Muscle of leg (tissue), 11 donors: Measurements from ENCODE around the gene ASTN2. TPM values are rescaled to one million over a fixed set of nuclear protein-coding genes. Genes with fewer than 3 reads are reported as not detected.

Experiments used
- DNase-seq: peaks from one replicate; pipeline ENCODE4 v3.0.0; 2013
- H3K27ac ChIP-seq: one replicate; pipeline ENCODE4 v1.5.1; 2013; ENCODE audit warnings: mild to moderate bottlenecking, low read length, control low read depth
- H3K27me3 ChIP-seq: one replicate; pipeline ENCODE4 v1.6.1; 2013; ENCODE audit warnings: low read length; ENCODE audit not compliant: control insufficient read depth, insufficient read depth
- H3K36me3 ChIP-seq: one replicate; pipeline ENCODE4 v1.6.1; 2013; ENCODE audit warnings: low read length; ENCODE audit not compliant: control insufficient read depth, insufficient read depth
- H3K4me1 ChIP-seq: one replicate; pipeline ENCODE4 v1.6.1; 2013; ENCODE audit warnings: low read length; ENCODE audit not compliant: control insufficient read depth, insufficient read depth
- H3K4me3 ChIP-seq: one replicate; pipeline ENCODE4 v1.5.1; 2013; ENCODE audit warnings: low read length, control low read depth
- H3K9me3 ChIP-seq: replicated peaks from 2 replicates; pipeline ENCODE4 v1.6.1; 2013; ENCODE audit warnings: low read depth, low read length; ENCODE audit not compliant: control insufficient read depth
- WGBS: methylation state at CpG from one replicate; pipeline ENCODE4 v1.1.5; 2013; ENCODE audit warnings: missing lambda C conversion rate; ENCODE audit not compliant: insufficient coverage; 5-methylcytosine and 5-hydroxymethylcytosine counted together
- polyA plus RNA-seq, 8 donors: library from polyadenylated mRNA; unstranded; fragments of 120-200 nt; gene quantifications; one replicate each; pipeline versions ENCODE4 v1.2.1 to v1.2.3, GENCODE V29; 2013; ENCODE audit warnings: inconsistent platforms in 1 of 8, low replicate concordance in 1 of 8; ENCODE audit not compliant: insufficient read length in 8 of 8, insufficient read depth in 1 of 8
- total RNA-seq: library from RNA; stranded (reverse); fragments of 120-200 nt; gene quantifications from one replicate; pipeline ENCODE4 v1.2.4, GENCODE V29; 2013

Gene ASTN2
- total and polyA plus RNA-seq, 9 donors, result 2.7 to 10.9 (median 4.4) TPM

DNA sequence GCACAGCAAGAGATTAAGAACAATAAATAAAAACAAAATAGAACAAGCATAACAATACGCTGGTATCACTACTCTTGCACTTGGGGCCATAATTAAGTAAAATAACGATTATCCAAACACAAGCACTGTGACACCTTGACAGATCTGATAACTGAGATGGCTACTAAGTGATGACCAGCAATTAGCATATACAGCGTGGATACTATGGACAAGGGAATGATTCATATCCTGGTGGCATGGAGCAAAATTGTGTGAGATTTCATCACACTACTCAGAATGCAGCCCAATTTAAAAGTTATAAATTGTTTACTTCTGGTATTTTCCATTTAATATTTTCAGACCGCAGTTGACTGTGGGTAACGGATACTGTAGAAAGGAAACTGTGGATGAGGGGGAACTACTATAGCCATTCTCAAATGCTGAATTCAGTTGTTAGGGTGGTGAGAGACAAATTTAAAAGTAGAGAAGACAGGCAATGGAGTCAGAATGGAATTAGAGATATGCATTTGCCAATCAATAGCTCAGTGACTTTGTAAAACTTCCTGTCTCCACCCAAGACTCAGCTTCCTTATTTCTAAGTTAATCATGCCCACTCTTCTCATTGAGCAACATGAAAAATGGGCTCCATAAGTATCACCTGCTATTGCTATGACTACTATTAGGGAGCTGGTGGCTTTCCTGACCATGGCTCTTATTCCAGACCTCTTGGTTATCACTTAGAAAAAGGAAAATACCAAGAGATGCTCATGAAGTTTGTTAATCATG lies 427.0 kb downstream of the ASTN2 start:
- Histone ChIP-seq H3K27ac (no peak overlapping the region), H3K27me3 (no peaks in the 10 kb centered on the region), H3K4me3 (no peak overlapping the region), H3K4me1 (no peaks in the 10 kb centered on the region), H3K36me3 (no peaks in the 10 kb centered on the region), H3K9me3 (no peaks in the 10 kb centered on the region)
- DNase-seq, result no peak
- WGBS, result no CpG with 5 or more reads among the region's 5 CpGs

DNA sequence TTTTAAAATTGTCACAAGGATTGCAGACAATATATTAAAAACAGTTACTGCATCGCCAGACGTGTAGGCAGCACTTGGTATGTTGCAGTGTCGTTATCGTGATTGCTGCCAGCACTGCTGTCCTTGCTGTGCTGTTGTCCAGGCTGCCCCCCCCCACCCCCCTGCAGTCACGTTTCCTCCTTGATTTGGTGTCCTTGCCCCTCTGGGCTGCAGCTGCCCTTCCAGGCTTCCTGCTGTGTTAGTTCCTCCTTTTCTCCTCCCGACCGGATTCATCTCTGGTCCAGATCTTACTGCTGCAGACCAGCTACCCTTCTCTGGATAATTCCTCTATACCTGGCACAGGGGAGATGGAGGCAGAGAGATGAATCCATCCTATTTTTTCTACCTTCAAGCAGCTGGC lies 428.8 kb downstream of the ASTN2 start:
- Histone ChIP-seq H3K27me3 (no peaks in the 10 kb centered on the region), H3K9me3 (no peaks in the 10 kb centered on the region), H3K4me1 (no peaks in the 10 kb centered on the region), H3K4me3 (no peak overlapping the region), H3K36me3 (no peaks in the 10 kb centered on the region), H3K27ac (no peak overlapping the region)
- peak; percentile 9 for DNase-seq
- 50% methylated on average over 4 of the region's 7 CpGs for WGBS

DNA sequence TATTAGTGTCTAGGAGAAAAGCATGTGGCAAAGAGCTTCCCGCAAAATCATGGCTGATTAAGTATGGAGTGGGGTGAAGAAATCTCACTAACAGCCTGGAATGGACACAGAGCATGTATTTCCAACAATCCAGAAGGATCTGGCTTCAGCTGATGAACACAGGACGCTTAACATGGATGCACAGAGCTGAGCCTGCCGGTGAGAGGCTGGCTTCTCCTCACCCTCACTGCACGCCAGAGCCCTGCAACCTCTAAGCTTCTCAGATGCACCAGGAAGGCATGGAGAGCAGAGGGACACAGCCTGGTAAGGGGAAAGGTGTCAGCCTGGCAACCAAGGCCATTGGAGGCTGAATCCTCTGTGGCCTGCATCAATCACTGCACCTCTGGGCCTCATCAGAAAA lies 429.3 kb downstream of the ASTN2 start:
- H3K27me3 ChIP-seq, result no peaks in the 10 kb centered on the region
- 100% methylated on average over 1 of the region's 4 CpGs for WGBS
- no peak for DNase-seq

DNA sequence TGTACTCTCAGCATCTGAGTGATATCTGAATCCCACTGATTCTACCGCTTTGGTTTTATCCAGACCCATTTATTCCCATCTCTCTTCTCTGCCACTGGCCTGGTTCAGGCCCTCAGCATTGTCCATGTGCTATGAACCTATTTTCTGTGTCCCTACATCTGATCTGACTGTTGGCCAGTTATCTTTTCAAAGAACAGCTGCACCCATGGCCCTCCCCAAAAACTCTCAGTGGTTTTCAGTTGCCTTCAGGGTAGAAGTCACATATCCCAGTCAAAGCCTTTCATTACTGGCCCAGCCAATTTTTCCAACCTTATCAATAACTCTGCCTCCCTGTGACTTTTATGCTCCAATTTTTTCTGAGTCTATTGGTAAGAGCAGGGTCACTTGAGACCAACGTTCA lies 430.7 kb downstream of the ASTN2 start:
- 85% methylated on average over 1 of the region's 2 CpGs for WGBS

More for the DNA sequence above, 429.3 kb downstream of the ASTN2 start:
- Histone ChIP-seq H3K4me3 (no peak overlapping the region), H3K36me3 (no peaks in the 10 kb centered on the region), H3K9me3 (no peaks in the 10 kb centered on the region), H3K4me1 (no peaks in the 10 kb centered on the region), H3K27ac (no peak overlapping the region)

DNA sequence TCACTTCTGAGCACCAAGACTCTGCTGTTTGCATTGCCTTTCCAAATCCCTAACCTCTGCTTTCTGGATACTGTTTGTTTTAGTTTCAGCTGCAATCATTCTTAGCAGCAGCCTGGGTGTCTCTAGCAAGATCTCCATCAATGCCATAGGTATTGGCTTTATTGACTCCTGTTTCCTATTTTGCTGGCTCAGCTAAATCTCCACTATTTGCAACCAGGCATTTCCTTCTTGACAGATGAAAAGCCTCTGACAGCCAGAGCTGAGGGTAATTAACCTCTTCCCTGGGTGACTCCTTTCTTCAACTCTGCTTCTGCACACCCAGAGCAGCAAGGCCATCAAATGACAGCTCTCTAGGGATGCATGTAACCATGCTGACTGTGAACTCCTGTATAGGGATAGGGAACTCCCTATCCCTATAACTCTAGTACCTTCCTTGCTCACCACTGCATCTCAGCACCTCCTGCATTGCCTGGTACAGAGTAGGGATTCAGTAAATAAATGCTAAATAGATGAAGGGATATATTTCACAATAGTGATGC lies 434.2 kb downstream of the ASTN2 start:
- no peaks in the 10 kb centered on the region for H3K27me3 ChIP-seq
- H3K9me3 ChIP-seq, result no peaks in the 10 kb centered on the region
- DNase-seq, result no peak
- no peak overlapping the region for H3K4me3 ChIP-seq
- no peaks in the 10 kb centered on the region for H3K4me1 ChIP-seq
- H3K36me3 ChIP-seq, result no peaks in the 10 kb centered on the region
- H3K27ac ChIP-seq, result no peak overlapping the region

More for the DNA sequence above, 430.7 kb downstream of the ASTN2 start:
- DNase-seq, result no peak
- H3K4me1 ChIP-seq, result no peaks in the 10 kb centered on the region
- no peaks in the 10 kb centered on the region for H3K27me3 ChIP-seq
- H3K4me3 ChIP-seq, result no peak overlapping the region
- no peaks in the 10 kb centered on the region for H3K9me3 ChIP-seq
- H3K36me3 ChIP-seq, result no peaks in the 10 kb centered on the region
- no peak overlapping the region for H3K27ac ChIP-seq

DNA sequence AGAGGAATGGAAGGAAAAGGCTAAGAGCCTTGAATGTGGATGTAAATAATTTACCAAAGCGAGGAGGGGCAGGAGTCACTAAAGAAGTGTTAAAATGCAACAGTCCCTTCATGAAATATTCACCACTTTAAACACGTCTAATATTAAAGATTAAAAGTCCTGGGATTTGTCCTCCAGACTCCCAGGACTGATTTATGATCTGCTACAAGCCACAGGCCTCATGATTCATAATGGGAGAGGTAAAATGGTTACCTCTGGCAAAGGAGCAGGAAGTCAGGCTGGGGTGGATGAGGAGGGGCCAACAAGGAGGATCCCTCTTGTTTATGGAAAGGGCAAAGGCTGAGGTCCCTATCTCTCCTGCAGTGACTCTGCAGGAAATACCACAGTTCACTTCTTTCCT lies 435.4 kb downstream of the ASTN2 start:
- H3K27ac ChIP-seq, result no peak overlapping the region
- no peaks in the 10 kb centered on the region for H3K9me3 ChIP-seq
- H3K4me3 ChIP-seq, result no peak overlapping the region
- DNase-seq, result no peak
- H3K27me3 ChIP-seq, result no peaks in the 10 kb centered on the region
- no peaks in the 10 kb centered on the region for H3K4me1 ChIP-seq
- H3K36me3 ChIP-seq, result no peaks in the 10 kb centered on the region
- no CpG with 5 or more reads among the region's 2 CpGs for WGBS

DNA sequence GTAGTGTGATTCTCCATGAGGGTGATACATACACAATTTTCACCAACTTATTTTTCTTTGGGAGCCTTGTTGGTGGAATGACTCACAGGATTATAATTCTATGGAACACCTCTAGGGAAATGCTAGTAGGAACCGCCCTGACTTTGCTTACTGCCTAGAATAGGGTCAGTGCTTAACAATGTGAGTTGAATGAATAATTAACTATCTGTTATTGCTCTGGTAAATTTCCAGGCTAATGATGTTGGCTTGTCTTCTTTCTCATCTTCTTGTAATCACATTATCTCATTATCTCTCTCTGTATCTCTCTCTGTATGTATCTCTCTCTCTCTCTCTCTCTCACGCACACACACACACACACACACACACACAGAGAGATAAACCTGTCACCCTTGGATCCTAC lies 436.7 kb downstream of the ASTN2 start:
- no CpG with 5 or more reads among the region's 2 CpGs for WGBS
- Histone ChIP-seq H3K9me3 (no peaks in the 10 kb centered on the region), H3K4me1 (no peaks in the 10 kb centered on the region), H3K27me3 (no peaks in the 10 kb centered on the region), H3K4me3 (no peak overlapping the region), H3K36me3 (no peaks in the 10 kb centered on the region), H3K27ac (no peak overlapping the region)
- DNase-seq, result no peak

DNA sequence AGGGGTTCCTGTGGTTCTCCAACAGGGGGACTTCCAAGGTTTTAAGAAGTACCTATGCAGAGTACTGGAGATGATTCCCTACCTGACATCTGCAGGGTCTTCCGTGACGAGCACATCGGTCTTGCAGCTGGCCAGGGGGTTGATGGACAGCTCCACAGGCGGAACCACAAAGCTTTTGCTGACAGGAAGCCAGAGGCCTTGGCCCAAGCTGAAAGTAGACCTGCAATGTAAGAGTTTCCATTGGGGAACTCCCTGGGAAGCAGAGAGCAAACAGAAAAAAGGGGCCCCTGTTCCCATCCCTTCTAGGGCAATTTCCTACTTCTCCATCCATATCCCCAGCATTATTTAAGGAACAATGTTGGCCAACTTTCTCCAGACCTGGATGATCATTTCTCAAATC lies 439.7 kb downstream of the ASTN2 start:
- no peaks in the 10 kb centered on the region for H3K9me3 ChIP-seq
- H3K27ac ChIP-seq, result no peak overlapping the region
- H3K36me3 ChIP-seq, result no peaks in the 10 kb centered on the region
- H3K4me1 ChIP-seq, result no peaks in the 10 kb centered on the region
- 54% methylated on average over 4 of the region's 4 CpGs for WGBS
- DNase-seq, result peak; percentile 11
- H3K27me3 ChIP-seq, result no peaks in the 10 kb centered on the region
- H3K4me3 ChIP-seq, result no peak overlapping the region

DNA sequence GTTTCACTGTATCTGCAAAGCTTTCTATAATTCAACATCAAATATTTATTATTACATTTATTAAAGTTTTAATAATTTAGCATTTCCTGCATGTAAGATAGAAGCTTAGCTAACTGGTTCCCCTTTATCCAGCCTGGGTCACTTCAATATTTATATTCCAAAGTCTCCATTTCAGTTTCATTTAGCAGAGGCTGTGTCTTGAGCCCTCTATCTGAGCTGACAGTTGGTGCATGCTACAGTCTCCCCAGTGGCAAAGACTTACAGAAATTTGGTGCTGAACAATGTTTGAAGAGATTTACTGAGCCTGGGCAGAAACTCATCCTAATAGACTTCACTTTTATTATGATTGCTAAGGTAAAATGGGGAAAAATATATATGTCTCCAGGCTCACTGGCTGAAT lies 448.7 kb downstream of the ASTN2 start:
- Histone ChIP-seq H3K36me3 (no peaks in the 10 kb centered on the region), H3K27me3 (no peaks in the 10 kb centered on the region), H3K4me1 (no peaks in the 10 kb centered on the region), H3K4me3 (no peak overlapping the region), H3K27ac (no peak overlapping the region), H3K9me3 (no peaks in the 10 kb centered on the region)
- DNase-seq, result no peak

DNA sequence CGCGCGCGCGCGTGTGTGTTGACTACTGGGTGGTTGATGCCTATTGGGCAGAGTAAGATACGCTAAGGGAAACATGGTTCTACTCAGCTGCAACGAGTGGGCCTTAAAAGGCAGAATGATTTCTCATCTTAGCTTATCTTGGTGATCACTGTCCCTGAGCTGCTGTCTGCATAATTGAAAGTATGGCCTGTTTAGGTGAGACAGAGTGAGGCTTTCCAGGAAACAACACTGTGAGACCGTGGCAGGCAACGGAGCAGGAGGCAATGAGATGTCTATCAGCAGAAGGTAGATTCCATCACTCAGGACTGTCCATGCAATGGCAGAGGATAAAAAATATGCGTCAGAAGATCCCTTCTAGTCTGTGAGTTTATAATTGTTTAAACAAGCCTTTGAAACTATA lies 450.6 kb downstream of the ASTN2 start:
- no peak overlapping the region for H3K4me3 ChIP-seq
- DNase-seq, result no peak
- H3K9me3 ChIP-seq, result no peaks in the 10 kb centered on the region
- H3K27me3 ChIP-seq, result no peaks in the 10 kb centered on the region
- no peaks in the 10 kb centered on the region for H3K36me3 ChIP-seq
- no peak overlapping the region for H3K27ac ChIP-seq
- WGBS, result 89% methylated on average over 11 of the region's 11 CpGs
- no peaks in the 10 kb centered on the region for H3K4me1 ChIP-seq

DNA sequence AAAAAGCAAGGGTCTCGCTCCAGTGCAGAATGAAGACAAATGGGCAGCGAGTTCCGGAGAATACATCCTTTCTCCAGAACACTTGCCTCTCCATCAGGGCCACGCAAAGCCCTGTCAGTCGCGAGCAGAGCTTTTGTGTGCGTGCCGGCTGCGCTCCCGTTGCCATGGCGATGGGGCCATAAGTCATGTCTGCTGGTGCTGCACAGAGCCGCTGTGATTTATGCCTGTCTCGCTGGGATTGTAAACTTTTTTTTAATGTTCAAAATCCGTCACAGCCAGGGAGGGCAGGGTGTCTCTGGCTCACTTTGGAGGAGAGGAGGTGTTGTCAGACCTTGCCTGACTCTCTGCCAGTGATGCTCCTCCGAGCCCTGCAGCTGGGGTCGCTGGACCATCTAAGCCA lies 455.0 kb downstream of the ASTN2 start:
- WGBS, result 6% methylated on average over 15 of the region's 16 CpGs
- no peak overlapping the region for H3K4me3 ChIP-seq
- H3K4me1 ChIP-seq, result no peaks in the 10 kb centered on the region
- H3K9me3 ChIP-seq, result no peaks in the 10 kb centered on the region
- DNase-seq, result peak; percentile 11
- H3K27ac ChIP-seq, result no peak overlapping the region
- peaks cover 2% of the 10 kb centered on the region for H3K27me3 ChIP-seq
- no peaks in the 10 kb centered on the region for H3K36me3 ChIP-seq
